GM12801 (cell line): ENCODE results near the gene SNX20.

Experiments used
- TF ChIP-seq, protein P1 (sequence below): IDR thresholded peaks from one replicate; pipeline ENCODE4 v1.5.1; 2011; ENCODE audit warnings: control low read depth; ENCODE audit not compliant: insufficient read length; ENCODE audit errors: extremely low read depth

Gene SNX20

DNA sequence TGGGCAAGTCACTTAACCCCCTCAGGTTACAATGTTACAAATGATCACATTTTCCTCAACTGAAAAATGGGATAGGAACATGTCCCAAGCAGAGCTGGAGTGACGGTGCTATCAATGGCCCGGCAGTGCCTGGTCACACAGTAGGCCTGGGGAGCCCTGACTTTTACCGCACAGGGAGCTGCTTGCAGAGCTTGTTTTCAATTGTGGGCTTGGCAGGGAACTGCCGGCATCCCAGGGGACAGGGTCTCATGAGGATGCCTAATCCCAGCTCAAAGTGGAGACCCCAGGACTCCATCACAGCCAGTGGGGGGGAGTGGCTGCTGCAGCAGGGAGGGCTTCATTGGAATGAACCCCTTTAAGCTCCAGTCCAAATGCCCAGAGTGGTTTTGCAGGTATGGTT is 11.4 kb downstream of the SNX20 start:
- TF ChIP-seq, protein P1, sequence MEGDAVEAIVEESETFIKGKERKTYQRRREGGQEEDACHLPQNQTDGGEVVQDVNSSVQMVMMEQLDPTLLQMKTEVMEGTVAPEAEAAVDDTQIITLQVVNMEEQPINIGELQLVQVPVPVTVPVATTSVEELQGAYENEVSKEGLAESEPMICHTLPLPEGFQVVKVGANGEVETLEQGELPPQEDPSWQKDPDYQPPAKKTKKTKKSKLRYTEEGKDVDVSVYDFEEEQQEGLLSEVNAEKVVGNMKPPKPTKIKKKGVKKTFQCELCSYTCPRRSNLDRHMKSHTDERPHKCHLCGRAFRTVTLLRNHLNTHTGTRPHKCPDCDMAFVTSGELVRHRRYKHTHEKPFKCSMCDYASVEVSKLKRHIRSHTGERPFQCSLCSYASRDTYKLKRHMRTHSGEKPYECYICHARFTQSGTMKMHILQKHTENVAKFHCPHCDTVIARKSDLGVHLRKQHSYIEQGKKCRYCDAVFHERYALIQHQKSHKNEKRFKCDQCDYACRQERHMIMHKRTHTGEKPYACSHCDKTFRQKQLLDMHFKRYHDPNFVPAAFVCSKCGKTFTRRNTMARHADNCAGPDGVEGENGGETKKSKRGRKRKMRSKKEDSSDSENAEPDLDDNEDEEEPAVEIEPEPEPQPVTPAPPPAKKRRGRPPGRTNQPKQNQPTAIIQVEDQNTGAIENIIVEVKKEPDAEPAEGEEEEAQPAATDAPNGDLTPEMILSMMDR: no peak

DNA sequence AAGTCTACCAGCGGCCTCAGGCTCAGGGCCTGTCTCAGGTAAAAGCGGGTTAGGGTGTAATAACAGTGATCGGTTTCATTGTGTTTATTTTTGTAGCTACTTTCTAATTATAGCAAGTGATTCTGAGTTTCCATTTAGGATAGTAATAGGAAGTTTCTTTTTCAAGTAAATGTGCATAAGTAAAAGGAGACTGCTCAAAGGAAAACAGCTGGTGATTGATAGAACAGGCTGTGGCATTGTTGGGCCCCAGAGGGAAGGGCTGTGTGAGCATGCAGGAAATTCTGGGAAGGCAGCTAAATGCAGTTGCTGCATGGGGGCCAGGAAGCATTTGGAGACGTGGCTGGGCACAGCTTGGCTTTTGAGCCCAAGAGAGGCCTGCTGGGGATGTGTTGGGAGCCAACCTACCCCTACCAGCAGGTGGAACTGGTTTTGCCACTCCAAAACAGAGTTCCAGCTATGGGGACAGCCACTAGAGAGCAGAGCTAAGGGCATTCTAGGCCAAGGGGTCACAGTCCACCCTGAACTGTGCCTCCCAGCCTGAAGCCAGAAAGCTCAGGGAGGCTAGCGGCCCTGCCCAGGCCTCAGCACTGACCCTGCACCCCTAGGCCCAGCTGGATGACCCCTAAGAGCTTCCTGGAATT is 12.6 kb downstream of the SNX20 start:
- TF ChIP-seq, protein P1: no peak

DNA sequence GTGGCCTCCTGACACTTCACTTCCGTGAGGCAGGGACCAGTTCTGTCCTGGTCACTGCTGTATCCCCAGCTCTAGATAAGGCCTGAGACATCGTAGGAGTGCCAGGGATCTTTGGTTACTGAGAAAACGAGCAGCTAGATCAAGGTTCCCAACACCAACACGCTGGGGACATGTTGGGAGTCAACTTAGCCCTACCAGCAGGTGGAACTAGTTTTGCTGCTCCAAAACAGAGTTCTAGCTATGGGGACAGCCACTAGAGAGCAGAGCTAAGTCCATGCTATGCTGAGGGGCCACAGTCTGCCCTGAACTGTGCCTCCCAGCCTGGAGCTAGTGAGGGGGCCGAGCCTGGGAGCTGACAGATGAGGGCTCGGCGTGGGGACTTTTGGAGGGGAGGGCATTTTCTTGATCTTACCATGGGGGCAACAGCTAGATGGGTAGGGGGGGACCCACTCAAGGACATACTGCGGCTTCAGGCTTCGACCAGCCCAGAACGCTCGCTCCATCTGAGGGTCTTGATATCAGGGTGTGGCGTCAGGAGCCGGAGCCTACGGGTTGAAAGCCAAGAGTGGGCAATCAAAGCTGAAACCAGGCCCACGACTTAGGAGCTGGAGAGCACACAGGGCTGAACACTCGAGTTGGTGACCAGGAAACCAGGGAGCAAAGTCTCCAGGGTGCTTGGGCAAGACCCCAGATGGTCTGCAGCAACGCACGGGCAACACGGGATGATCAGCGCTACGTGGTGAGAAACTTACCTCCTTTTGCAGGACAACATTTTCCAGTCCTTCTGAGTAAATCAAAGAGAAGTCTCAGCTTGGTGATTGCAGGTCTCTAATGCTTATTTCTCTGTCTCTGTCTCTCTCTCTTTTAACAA is 13.4 kb downstream of the SNX20 start:
- TF ChIP-seq, protein P1: no peak

DNA sequence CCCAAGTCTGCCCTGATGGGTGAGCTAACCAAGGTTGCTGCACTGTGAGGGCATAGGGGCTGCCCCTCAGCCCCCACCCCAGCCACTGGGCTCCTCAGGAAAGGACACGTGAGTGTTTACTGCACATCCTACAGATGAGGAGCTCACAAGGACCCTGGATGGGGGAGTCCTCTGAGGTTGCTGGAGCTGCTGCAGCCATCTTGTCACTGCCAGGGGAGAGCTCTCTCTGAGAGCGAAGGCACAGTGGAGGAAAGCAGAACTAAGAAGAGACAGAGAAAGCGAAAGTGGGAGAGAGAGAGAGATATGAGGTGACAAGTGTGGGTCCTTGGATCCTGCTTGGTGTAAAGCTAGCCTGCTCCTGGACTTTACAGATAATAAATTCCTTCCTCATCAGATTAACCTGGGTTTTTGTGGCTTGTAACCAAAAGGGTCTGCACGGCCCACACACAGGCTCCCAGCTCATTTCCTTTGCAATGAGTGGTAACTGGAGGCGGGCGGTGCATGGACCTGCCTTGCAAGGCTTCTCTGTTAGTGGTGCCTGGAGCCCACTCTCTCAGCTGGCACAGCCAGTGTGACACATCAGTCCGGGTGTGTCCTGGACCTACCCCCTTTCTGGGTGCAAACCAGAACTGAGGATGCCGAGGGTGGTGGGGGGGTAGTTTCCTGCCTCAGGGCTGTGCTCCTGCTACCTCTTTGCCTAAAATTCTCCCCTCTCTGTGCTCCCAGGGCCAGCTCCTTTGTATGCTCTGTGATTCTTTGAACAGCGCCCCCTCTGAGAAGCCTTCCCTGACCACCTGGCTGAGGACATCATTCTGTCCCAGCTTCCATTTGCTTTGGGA is 14.2 kb downstream of the SNX20 start:
- TF ChIP-seq, protein P1: no peak

DNA sequence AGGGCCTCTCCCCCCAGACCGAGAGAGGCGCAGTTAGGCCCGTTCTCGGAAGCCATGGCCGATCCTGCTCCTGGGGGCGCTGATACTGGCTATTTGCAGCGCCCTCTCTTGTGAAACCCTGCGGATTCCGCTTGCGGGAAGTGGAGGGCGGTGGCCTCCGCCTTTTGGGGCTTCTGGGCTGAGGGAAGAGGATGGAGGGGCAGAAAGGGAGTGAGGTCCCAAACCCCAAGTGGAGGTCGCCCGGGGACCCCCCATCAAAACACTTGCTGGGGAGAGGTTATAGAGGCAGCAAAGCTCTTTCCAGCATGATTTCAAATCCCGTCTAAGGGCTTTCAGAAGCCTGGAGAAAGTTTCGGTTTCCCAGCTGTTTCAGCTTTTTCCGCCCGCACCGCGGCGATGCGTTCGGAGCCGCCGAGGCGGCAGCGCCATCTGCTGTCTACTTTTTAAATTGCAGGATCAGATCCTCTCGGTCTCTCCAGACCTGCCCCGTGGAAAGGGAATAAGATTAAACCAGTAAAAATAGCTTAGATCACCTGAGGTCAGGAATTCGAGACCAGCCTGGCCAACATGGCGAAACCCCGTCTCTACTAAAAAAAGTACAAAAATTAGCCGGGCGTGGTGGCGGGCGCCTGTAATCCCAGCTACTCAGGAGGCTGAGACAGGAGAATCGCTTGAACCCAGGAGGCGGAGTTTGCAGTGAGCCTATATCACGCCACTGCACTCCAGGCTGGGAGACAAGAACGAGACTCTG is 15.8 kb downstream of the SNX20 start:
- TF ChIP-seq, protein P1: peak; percentile 53

DNA sequence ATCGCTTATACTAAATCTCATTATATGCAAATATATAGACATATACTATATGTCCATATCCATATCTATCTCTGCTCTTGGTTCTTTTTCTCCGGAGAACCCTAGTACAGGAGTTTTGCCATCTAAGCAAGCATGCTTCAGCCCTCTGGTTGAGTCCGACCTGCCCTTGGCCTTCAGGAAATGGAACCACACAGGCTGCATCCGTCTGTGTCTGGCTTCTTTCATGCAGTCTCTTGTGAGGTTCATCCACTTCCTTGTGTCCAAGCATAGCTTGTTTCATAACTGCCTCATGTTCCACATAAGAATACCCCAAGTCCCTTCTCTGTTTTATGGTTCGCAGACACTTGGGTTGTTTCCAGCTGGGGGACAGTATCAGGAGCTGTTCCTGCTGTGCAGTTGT is 16.8 kb downstream of the SNX20 start:
- TF ChIP-seq, protein P1: no peak
